Measurements from ENCODE around the gene ATXN7L2.
A peak's percentile ranks its signal among the peaks of the same experiment; 100 is the strongest.

ATXN7L2 gene

DNA sequence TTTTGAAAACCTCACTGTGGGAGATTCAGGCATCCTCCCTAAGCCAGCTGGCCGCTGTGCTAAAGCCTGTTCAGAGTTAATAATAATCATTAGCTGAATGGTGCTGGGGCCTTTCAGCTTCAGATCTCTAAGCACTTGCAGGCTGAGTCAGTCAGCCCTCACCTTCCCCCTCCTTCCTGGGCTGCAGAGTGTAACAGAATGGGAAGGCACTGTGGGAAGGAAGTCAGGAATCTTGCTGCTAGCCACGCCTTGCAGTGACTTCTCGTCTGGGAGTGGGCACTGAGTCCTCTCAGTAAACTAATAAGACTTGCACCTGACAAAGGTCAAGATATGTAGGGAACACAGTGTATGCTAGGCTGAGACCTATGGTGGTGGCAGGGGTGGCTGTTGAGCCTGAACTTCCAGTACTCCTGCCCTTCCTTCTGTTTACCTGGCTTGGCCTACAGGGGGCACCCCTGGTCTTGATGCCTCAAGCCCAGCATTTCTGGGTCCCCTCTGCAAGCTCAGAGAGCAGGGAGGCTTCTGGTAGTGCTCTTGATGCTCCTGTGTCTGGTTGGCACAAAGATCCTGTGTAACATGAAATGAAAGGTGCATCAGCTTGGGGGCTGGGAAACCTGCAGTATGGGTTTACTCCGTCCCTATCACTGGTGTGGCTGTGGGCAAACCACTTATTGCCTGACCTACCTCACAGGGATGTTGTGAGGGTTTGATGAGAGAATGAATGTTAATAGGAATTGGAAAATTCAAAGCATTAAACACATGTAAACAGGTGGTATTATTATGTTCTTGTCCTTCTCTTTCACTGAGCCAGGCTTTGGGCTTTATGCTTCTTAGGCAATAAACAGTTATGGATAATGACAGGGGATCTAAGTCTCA is 16.2 kb downstream of the ATXN7L2 start:
- H3K4me1 ChIP-seq (ENCODE audit: control insufficient read depth, low read length) = peaks cover 3% of the 10 kb centered on the region
- no peak overlapping the region for H3K27ac ChIP-seq (ENCODE audit: low read depth, low read length)
- H3F3A ChIP-seq (ENCODE audit: control insufficient read depth, insufficient read depth) = no peaks in the 10 kb centered on the region
- H3K4me3 ChIP-seq (ENCODE audit: low read length) = no peak overlapping the region
- no peak for TF ChIP-seq EZH2phosphoT487 (IDR thresholded peaks at IDR 0.05; ENCODE audit: borderline replicate concordance, low read length)
- TF ChIP-seq, protein P1, sequence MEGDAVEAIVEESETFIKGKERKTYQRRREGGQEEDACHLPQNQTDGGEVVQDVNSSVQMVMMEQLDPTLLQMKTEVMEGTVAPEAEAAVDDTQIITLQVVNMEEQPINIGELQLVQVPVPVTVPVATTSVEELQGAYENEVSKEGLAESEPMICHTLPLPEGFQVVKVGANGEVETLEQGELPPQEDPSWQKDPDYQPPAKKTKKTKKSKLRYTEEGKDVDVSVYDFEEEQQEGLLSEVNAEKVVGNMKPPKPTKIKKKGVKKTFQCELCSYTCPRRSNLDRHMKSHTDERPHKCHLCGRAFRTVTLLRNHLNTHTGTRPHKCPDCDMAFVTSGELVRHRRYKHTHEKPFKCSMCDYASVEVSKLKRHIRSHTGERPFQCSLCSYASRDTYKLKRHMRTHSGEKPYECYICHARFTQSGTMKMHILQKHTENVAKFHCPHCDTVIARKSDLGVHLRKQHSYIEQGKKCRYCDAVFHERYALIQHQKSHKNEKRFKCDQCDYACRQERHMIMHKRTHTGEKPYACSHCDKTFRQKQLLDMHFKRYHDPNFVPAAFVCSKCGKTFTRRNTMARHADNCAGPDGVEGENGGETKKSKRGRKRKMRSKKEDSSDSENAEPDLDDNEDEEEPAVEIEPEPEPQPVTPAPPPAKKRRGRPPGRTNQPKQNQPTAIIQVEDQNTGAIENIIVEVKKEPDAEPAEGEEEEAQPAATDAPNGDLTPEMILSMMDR (IDR thresholded peaks at IDR 0.05; ENCODE audit: low read depth, low read length, poor library complexity, severe bottlenecking) = peak; percentile 63
- no peaks in the 10 kb centered on the region for H3K9me2 ChIP-seq (replicated peaks; ENCODE audit: control insufficient read depth, low read length)
- no peaks in the 10 kb centered on the region for H3K9me3 ChIP-seq (ENCODE audit: control insufficient read depth, insufficient read depth, low read length)
- H3K79me2 ChIP-seq (ENCODE audit: control insufficient read depth, low read length) = peaks cover 9% of the 10 kb centered on the region
- H3K36me3 ChIP-seq (ENCODE audit: control insufficient read depth, low read length) = peaks cover 26% of the 10 kb centered on the region
- H3K4me2 ChIP-seq (ENCODE audit: low read length) = no peak overlapping the region
- no peaks in the 10 kb centered on the region for H3K27me3 ChIP-seq (ENCODE audit: control insufficient read depth, low read length)
- no peaks in the 10 kb centered on the region for H4K20me1 ChIP-seq (ENCODE audit: control insufficient read depth, insufficient read depth, low read depth, low read length)

- H3K27ac ChIP-seq (ENCODE audit: low read depth, low read length) = no peak overlapping the region
Observed at GRCh38 chr1:109500941-109501381, 17.3 kb downstream of the ATXN7L2 start.

GRCh38 chr1:109501644-109502363 is 18.1 kb downstream of the ATXN7L2 start:
- H3K9me2 ChIP-seq (replicated peaks; ENCODE audit: control insufficient read depth, low read length) = no peaks in the 10 kb centered on the region
- H4K20me1 ChIP-seq (ENCODE audit: control insufficient read depth, insufficient read depth, low read depth, low read length) = no peaks in the 10 kb centered on the region
- H3K27ac ChIP-seq (ENCODE audit: low read depth, low read length) = no peak overlapping the region
- no peaks in the 10 kb centered on the region for H3F3A ChIP-seq (ENCODE audit: control insufficient read depth, insufficient read depth)
- TF ChIP-seq, protein P1 (IDR thresholded peaks at IDR 0.05; ENCODE audit: low read depth, low read length, poor library complexity, severe bottlenecking) = no peak
- no peak for TF ChIP-seq EZH2phosphoT487 (IDR thresholded peaks at IDR 0.05; ENCODE audit: borderline replicate concordance, low read length)
- no peaks in the 10 kb centered on the region for H3K4me1 ChIP-seq (ENCODE audit: control insufficient read depth, low read length)
- H3K9me3 ChIP-seq (ENCODE audit: control insufficient read depth, insufficient read depth, low read length) = no peaks in the 10 kb centered on the region
- no peak overlapping the region for H3K4me3 ChIP-seq (ENCODE audit: low read length)
- H3K36me3 ChIP-seq (ENCODE audit: control insufficient read depth, low read length) = peaks cover 13% of the 10 kb centered on the region; the same call in 1 of the 2 replicates
- no peaks in the 10 kb centered on the region for H3K27me3 ChIP-seq (ENCODE audit: control insufficient read depth, low read length)
- no peak overlapping the region for H3K4me2 ChIP-seq (ENCODE audit: low read length)
- H3K79me2 ChIP-seq (ENCODE audit: control insufficient read depth, low read length) = no peaks in the 10 kb centered on the region

More at GRCh38 chr1:109500941-109501381, 17.3 kb downstream of the ATXN7L2 start:
- no peaks in the 10 kb centered on the region for H3K79me2 ChIP-seq (ENCODE audit: control insufficient read depth, low read length)
- no peak overlapping the region for H3K4me3 ChIP-seq (ENCODE audit: low read length)
- H3K9me2 ChIP-seq (replicated peaks; ENCODE audit: control insufficient read depth, low read length) = no peaks in the 10 kb centered on the region
- H3F3A ChIP-seq (ENCODE audit: control insufficient read depth, insufficient read depth) = no peaks in the 10 kb centered on the region
- H3K36me3 ChIP-seq (ENCODE audit: control insufficient read depth, low read length) = peaks cover 20% of the 10 kb centered on the region
- no peaks in the 10 kb centered on the region for H3K9me3 ChIP-seq (ENCODE audit: control insufficient read depth, insufficient read depth, low read length)
- no peak overlapping the region for H3K4me2 ChIP-seq (ENCODE audit: low read length)
- TF ChIP-seq EZH2phosphoT487 (IDR thresholded peaks at IDR 0.05; ENCODE audit: borderline replicate concordance, low read length) = no peak
- TF ChIP-seq, protein P1 (IDR thresholded peaks at IDR 0.05; ENCODE audit: low read depth, low read length, poor library complexity, severe bottlenecking) = no peak
- H3K4me1 ChIP-seq (ENCODE audit: control insufficient read depth, low read length) = no peaks in the 10 kb centered on the region
- no peaks in the 10 kb centered on the region for H3K27me3 ChIP-seq (ENCODE audit: control insufficient read depth, low read length)
- no peaks in the 10 kb centered on the region for H4K20me1 ChIP-seq (ENCODE audit: control insufficient read depth, insufficient read depth, low read depth, low read length)

Data from DOHH2 (cell line).